Loucy (cell line): Measurements from ENCODE around the gene RAB5A.

Source experiments
- EZH2phosphoT487 ChIP-seq: fragments of 200-600 bp; IDR thresholded peaks from 2 replicates; pipeline ENCODE4 v1.6.1; 2018; ENCODE audit warnings: antibody characterized with exemption, mild to moderate bottlenecking, moderate library complexity, borderline replicate concordance
- TF ChIP-seq, protein P1 (sequence below): fragments of 200-600 bp; sonication (generic); conservative IDR thresholded peaks from 2 replicates; pipeline ENCODE4 v1.5.1; 2014; ENCODE audit warnings: mild to moderate bottlenecking, antibody characterized with exemption, low read length

GRCh38 chr3:19920401-19921080 lies 26.4 kb upstream of the RAB5A start:
- TF ChIP-seq, protein P1, sequence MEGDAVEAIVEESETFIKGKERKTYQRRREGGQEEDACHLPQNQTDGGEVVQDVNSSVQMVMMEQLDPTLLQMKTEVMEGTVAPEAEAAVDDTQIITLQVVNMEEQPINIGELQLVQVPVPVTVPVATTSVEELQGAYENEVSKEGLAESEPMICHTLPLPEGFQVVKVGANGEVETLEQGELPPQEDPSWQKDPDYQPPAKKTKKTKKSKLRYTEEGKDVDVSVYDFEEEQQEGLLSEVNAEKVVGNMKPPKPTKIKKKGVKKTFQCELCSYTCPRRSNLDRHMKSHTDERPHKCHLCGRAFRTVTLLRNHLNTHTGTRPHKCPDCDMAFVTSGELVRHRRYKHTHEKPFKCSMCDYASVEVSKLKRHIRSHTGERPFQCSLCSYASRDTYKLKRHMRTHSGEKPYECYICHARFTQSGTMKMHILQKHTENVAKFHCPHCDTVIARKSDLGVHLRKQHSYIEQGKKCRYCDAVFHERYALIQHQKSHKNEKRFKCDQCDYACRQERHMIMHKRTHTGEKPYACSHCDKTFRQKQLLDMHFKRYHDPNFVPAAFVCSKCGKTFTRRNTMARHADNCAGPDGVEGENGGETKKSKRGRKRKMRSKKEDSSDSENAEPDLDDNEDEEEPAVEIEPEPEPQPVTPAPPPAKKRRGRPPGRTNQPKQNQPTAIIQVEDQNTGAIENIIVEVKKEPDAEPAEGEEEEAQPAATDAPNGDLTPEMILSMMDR, result no peak
- no peak for TF ChIP-seq EZH2phosphoT487
